ENCODE results near the gene ABHD12B. TPM values are rescaled to one million over a fixed set of nuclear protein-coding genes. Genes with fewer than 3 reads are reported as not detected.

Gene ABHD12B
- polyA plus RNA-seq, 3 donors: 0.45 to 0.54 TPM; not detected in 1

DNA sequence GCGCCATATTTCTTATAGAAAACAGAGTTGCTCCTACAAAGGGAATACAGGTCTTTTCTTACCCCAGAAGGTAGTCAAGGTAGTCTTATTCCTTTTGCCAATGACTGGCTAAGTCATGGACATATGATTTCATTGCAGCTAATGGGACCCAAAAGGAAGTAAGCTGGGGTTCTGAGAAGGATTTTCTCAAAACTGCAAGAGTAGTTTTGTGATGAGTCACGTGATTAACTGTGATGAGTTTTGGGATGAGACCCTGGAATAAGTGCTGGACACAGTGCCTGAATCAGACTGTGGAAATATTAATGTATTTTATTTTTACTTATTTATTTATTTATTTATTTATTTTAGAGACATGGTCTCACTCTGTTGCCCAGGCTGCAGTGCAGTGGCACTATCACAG, 27.5 kb upstream of the ABHD12B start:
- Mint-ChIP-seq H3K4me1 (no peaks in the 10 kb centered on the region), H3K27ac (no peak overlapping the region), H3K36me3 (peaks cover 0 to 2% of the 10 kb centered on the region in 2 donors), H3K4me3 (no peak overlapping the region), H3K9me3 (peaks cover 0 to 3% (median 0%) of the 10 kb centered on the region in 7 donors), H3K27me3 (ENCODE audit: low read depth in 3 of 3) (no peaks in the 10 kb centered on the region)
- WGBS (ENCODE audit: insufficient coverage): no CpG with 5 or more reads among the region's 2 CpGs
- no peaks in the 10 kb centered on the region for H3K4me1 ChIP-seq (ENCODE audit: control insufficient read depth in 1 of 2, insufficient read depth in 2 of 2, low read length in 2 of 2)
- H3K79me2 ChIP-seq (ENCODE audit: insufficient read depth, low read length): no peaks in the 10 kb centered on the region
- intact Hi-C loops (cut with micrococcal nuclease): loop anchor here in 1 of 2 donors (10.0 kb wide), 1 partner anchor 50 kb away; no protein-coding TSS in a partner anchor
- no peak overlapping the region for H3K4me3 ChIP-seq (replicated peaks in 1 of 3; ENCODE audit: low read depth in 2 of 3, low read length in 3 of 3)
- DNase-seq: no peak
- H3K4me2 ChIP-seq (replicated peaks; ENCODE audit: extremely low read depth, low read length, poor library complexity, severe bottlenecking): no peak overlapping the region
- no peaks in the 10 kb centered on the region for H3K27me3 ChIP-seq (ENCODE audit: control insufficient read depth in 2 of 2, insufficient read depth in 2 of 2, low read length in 2 of 2)
- TF ChIP-seq, protein P1, sequence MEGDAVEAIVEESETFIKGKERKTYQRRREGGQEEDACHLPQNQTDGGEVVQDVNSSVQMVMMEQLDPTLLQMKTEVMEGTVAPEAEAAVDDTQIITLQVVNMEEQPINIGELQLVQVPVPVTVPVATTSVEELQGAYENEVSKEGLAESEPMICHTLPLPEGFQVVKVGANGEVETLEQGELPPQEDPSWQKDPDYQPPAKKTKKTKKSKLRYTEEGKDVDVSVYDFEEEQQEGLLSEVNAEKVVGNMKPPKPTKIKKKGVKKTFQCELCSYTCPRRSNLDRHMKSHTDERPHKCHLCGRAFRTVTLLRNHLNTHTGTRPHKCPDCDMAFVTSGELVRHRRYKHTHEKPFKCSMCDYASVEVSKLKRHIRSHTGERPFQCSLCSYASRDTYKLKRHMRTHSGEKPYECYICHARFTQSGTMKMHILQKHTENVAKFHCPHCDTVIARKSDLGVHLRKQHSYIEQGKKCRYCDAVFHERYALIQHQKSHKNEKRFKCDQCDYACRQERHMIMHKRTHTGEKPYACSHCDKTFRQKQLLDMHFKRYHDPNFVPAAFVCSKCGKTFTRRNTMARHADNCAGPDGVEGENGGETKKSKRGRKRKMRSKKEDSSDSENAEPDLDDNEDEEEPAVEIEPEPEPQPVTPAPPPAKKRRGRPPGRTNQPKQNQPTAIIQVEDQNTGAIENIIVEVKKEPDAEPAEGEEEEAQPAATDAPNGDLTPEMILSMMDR (IDR thresholded peaks at IDR 0.05): no peak
- no peak overlapping the region for H3K9ac ChIP-seq (ENCODE audit: insufficient read depth, low read length, poor library complexity, severe bottlenecking)
- no peaks in the 10 kb centered on the region for H3K9me3 ChIP-seq (replicated peaks in 1 of 2; ENCODE audit: control insufficient read depth in 1 of 2, insufficient read depth in 1 of 2, low read length in 2 of 2)
- H4K20me1 ChIP-seq (ENCODE audit: insufficient read depth, low read length): no peaks in the 10 kb centered on the region
- no peak overlapping the region for H2AFZ ChIP-seq (ENCODE audit: insufficient read depth, low read depth, low read length, poor library complexity, severe bottlenecking)
- H3K27ac ChIP-seq (ENCODE audit: low read depth in 1 of 2, low read length in 2 of 2): no peak overlapping the region
- no peaks in the 10 kb centered on the region for H3K36me3 ChIP-seq (replicated peaks in 1 of 2; ENCODE audit: control insufficient read depth in 1 of 2, insufficient read depth in 2 of 2, low read length in 2 of 2)

DNA sequence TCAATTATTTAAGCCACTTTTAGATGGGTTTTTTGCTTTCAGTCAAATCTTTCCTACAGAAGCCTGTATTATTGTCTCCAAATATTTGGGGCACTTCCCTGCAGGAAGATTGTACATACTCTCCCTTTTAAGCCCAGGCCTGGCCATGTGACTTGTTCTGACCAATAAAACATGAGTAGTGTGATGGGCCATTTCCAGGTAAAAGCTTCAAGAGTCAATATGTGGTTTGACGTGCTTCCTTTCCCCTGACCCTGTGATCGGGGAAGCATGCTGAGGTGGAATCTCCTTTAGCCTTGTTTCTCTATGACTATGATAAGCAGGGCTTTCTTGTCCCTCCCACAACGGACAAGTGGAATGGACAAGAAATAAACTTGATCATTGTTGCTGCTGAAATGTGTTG, 26.7 kb upstream of the ABHD12B start:
- Histone ChIP-seq H3K4me1 (ENCODE audit: control insufficient read depth in 1 of 2, insufficient read depth in 2 of 2, low read length in 2 of 2) (no peaks in the 10 kb centered on the region), H3K4me3 (replicated peaks in 1 of 3; ENCODE audit: low read depth in 2 of 3, low read length in 3 of 3) (no peak overlapping the region), H3K9ac (ENCODE audit: insufficient read depth, low read length, poor library complexity, severe bottlenecking) (no peak overlapping the region), H3K79me2 (ENCODE audit: insufficient read depth, low read length) (no peaks in the 10 kb centered on the region), H3K4me2 (replicated peaks; ENCODE audit: extremely low read depth, low read length, poor library complexity, severe bottlenecking) (no peak overlapping the region), H3K36me3 (replicated peaks in 1 of 2; ENCODE audit: control insufficient read depth in 1 of 2, insufficient read depth in 2 of 2, low read length in 2 of 2) (no peaks in the 10 kb centered on the region), H2AFZ (ENCODE audit: insufficient read depth, low read depth, low read length, poor library complexity, severe bottlenecking) (no peak overlapping the region), H3K27me3 (ENCODE audit: control insufficient read depth in 2 of 2, insufficient read depth in 2 of 2, low read length in 2 of 2) (no peaks in the 10 kb centered on the region), H3K27ac (ENCODE audit: low read depth in 1 of 2, low read length in 2 of 2) (no peak overlapping the region), H4K20me1 (ENCODE audit: insufficient read depth, low read length) (no peaks in the 10 kb centered on the region), H3K9me3 (replicated peaks in 1 of 2; ENCODE audit: control insufficient read depth in 1 of 2, insufficient read depth in 1 of 2, low read length in 2 of 2) (no peaks in the 10 kb centered on the region)
- H3K9me3 Mint-ChIP-seq: peaks cover 0 to 3% (median 0%) of the 10 kb centered on the region in 7 donors
- no CpG with 5 or more reads among the region's 3 CpGs for WGBS (ENCODE audit: insufficient coverage)
- H3K4me1 Mint-ChIP-seq: no peaks in the 10 kb centered on the region
- H3K27me3 Mint-ChIP-seq (ENCODE audit: low read depth in 3 of 3): no peaks in the 10 kb centered on the region
- no peak overlapping the region for H3K4me3 Mint-ChIP-seq
- DNase-seq: no peak
- intact Hi-C loops (cut with micrococcal nuclease): loop anchor here in 1 of 2 donors (10.0 kb wide), 1 partner anchor 50 kb away; no protein-coding TSS in a partner anchor
- peaks cover 0 to 2% of the 10 kb centered on the region in 2 donors for H3K36me3 Mint-ChIP-seq
- H3K27ac Mint-ChIP-seq: no peak overlapping the region
- TF ChIP-seq, protein P1 (IDR thresholded peaks at IDR 0.05): no peak

All from CD14-positive monocyte (primary cell).